GM10248 (cell line): ENCODE results near the gene DEPDC4.

ENCODE experiments used
- CTCF ChIA-PET: fragments of 300-600 bp; sonication (Branson Sonifier 250); formaldehyde crosslinking; extraction: SDS; loops from one replicate; lab custom pipeline; 2021; ENCODE audit warnings: antibody characterized with exemption; lab: Yijun Ruan, JAX
- POLR2A ChIA-PET: fragments of 350-650 bp; sonication (Branson Sonifier 250); formaldehyde crosslinking; extraction: SDS; loops from one replicate; lab custom pipeline; 2020; ENCODE audit warnings: antibody characterized with exemption; lab: Yijun Ruan, JAX
- DNase-seq: peaks from one replicate; pipeline ENCODE4 v3.0.0; 2012; ENCODE audit errors: extremely low spot score
- CTCF ChIP-seq: IDR thresholded peaks from 2 replicates; pipeline ENCODE4 v1.5.1; 2012; ENCODE audit warnings: mild to moderate bottlenecking, low read depth; ENCODE audit errors: extremely low read depth, missing control alignments, control extremely low read depth

The DEPDC4 gene

GRCh38 chr12:100263131-100263530 lies 3.7 kb downstream of the DEPDC4 start:
- DNase-seq, result no peak
- no peak for TF ChIP-seq CTCF
- ChIA-PET CTCF (no interaction called here), POLR2A (no interaction called here)

DNA sequence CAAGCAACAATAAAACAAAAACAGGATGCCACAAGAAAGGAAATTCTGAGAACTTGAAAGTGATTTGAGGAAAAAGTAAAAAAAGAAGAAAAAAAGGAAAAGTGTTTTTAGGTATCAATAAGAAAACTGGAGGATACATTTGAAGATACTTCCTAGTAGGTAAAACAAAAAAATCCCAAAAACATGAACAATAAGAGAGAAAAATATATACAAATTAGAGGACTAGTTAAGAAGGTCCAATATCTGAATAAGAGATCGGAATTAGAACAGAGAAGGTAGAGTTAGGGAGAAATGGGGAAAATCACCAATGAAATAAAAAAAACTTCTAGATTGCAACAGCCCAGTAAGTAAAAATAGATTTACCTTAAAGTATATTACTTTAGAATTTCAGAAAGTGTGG lies 8.8 kb downstream of the DEPDC4 start:
- DNase-seq, result no peak
- ChIA-PET POLR2A (no interaction called here), CTCF (no interaction called here)
- TF ChIP-seq CTCF, result no peak

GRCh38 chr12:100254876-100255275 lies 12.0 kb downstream of the DEPDC4 start:
- CTCF ChIA-PET, result interaction anchor here (0.7 to 1.8 kb wide), 3 partner anchors 9 to 298 kb away, joined by 3 to 7 read pairs (median 5); no protein-coding TSS in a partner anchor

GRCh38 chr12:100253437-100253836 lies 13.4 kb downstream of the DEPDC4 start:
- DNase-seq, result no peak
- CTCF ChIA-PET, result no interaction called here
- no peak for TF ChIP-seq CTCF
- POLR2A ChIA-PET, result no interaction called here

More at GRCh38 chr12:100254876-100255275, 12.0 kb downstream of the DEPDC4 start:
- POLR2A ChIA-PET, result no interaction called here
- no peak for TF ChIP-seq CTCF
- no peak for DNase-seq

DNA sequence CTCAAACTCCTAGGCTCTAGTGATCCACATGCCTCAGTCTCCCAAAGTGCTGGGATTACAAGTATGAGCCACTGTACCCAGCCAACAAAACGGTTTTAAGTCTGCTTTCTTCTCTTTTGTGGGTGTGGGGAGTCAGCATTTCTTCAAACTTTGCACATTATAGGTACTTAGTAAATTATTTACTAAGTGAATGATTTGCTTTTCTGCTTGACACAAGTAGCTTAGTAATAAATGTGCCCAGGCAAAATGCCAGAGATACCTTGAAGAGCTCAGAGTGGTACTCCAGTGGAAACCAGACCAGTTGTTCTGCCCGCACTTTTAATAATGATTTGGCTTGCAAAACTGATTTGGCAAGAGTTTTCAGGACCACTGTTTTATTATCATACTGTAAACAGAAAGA lies 15.0 kb downstream of the DEPDC4 start:
- no peak for DNase-seq
- no peak for TF ChIP-seq CTCF
- POLR2A ChIA-PET, result no interaction called here
- CTCF ChIA-PET, result interaction anchor here (0.8 to 1.2 kb wide), 2 partner anchors 10 to 13 kb away, joined by 3 read pairs; no protein-coding TSS in a partner anchor

GRCh38 chr12:100249941-100250340 lies 16.9 kb downstream of the DEPDC4 start:
- no peak for DNase-seq
- TF ChIP-seq CTCF, result no peak
- ChIA-PET CTCF (interaction anchor here (1.2 kb wide), 1 partner anchor 21 kb away, joined by 4 read pairs; no protein-coding TSS in a partner anchor), POLR2A (no interaction called here)
